Activated CD4-positive, alpha-beta T cell treated with anti-CD3 and anti-CD28 coated beads for 1 hour (primary cell): ENCODE data around the gene CCDC127.
"Not testable (repeated sequence)": the region's sequence is repeated elsewhere in the genome, so short reads cannot be mapped to it uniquely, and the experiment has no call there.

ENCODE experiments used
- DNase-seq: peaks from one replicate; pipeline ENCODE4 v3.0.0-alpha.2; 2020

Gene CCDC127

GRCh38 chr5:170971-171800, 46.8 kb downstream of the CCDC127 start:
- DNase-seq, result no peak

GRCh38 chr5:169728-170094, 48.2 kb downstream of the CCDC127 start:
- no peak for DNase-seq

GRCh38 chr5:169071-169727, 48.8 kb downstream of the CCDC127 start:
- no peak for DNase-seq

- DNase-seq, result no peak
Measured at GRCh38 chr5:167982-168660, 49.8 kb downstream of the CCDC127 start.

DNA sequence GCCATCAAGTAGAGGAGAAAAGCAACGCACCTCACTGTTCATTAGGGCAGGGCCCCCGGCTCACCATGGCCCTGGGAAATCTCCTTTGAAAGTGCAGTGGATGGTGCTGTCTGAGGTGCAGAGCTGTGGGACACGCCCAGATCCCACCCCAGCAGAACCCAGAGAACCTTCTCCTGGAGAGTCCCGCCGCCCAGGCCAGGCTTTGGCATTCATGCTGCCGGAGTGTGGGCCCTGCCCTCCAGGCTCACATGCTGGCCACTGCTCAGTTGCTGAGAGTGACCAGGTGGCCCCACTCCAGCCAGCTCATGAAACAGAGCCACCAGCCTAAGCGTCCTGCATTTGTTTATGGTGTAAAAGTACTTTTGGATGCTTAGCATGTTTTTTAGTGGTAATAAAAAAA, 50.4 kb downstream of the CCDC127 start:
- DNase-seq, result no peak

DNA sequence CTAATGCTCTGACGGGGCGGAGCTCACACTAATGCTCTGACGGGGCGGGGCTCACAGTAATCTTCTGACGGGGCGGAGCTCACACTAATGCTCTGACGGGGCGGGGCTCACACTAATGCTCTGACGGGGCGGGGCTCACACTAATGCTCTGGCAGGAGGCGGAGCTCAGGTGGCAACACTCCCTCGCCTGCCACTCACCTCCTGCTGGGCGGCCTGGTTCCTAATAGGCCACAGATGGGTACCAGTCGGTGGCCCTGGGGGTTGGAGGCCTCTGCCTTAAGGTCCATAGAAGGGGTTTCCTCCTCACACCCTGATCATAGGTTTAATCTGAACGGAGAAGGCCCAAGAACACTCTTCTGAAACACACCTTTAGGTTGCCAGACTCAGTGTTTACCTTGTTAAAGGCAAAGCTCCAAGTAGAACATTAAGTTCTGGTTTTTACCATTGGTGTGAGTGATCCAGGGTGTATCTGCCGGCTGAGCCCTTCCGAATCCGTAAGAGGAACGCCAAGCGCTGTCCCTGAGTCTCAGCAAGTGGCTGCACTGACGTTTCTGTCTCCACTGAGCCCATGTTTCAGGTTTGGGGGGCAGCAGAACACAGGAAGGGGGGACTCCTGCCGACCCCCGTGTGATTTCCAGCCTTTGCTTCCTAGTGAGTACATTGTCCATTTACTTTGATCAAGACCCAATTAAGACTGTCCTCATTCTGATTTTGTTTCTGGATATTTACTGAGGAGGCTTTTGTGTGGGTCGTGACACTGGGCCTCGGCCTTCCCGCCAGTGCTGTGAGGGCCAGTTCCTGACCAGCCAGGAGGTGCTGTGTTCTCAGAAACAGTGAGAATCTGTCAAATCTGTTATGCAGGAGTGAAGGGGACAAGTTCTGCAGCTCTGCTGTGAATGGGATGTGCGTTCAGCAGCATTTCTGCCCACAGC, 51.2 kb downstream of the CCDC127 start:
- DNase-seq, result no peak

DNA sequence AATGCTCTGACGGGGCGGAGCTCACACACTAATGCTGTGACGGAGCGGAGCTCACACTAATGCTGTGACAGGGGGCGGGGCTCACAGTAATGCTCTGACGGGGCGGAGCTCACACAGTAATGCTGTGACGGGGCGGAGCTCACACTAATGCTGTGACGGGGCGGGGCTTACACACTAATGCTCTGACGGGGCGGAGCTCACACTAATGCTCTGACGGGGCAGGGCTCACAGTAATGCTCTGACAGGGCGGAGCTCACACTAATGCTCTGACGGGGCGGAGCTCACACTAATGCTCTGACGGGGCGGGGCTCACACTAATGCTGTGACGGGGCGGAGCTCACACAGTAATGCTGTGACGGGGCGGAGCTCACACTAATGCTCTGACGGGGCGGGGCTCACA, 53.2 kb downstream of the CCDC127 start:
- DNase-seq, result not testable (repeated sequence)

DNA sequence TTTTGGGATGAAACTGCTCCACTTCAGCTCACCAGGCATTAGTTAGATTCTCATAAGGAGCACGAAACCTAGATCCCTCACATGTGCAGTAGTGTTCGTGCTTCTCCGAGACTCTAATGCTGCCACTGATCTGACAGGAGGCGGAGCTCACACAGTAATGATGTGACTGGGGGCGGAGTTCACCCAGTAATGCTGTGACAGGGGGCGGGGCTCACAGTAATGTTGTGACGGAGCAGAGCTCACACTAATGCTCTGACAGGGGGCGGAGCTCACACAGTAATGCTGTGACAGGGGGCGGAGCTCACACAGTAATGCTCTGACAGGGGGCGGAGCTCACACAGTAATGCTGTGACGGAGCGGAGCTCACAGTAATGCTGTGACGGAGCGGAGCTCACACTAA, 53.7 kb downstream of the CCDC127 start:
- no peak for DNase-seq

GRCh38 chr5:163841-164240, 54.1 kb downstream of the CCDC127 start:
- DNase-seq, result no peak

DNA sequence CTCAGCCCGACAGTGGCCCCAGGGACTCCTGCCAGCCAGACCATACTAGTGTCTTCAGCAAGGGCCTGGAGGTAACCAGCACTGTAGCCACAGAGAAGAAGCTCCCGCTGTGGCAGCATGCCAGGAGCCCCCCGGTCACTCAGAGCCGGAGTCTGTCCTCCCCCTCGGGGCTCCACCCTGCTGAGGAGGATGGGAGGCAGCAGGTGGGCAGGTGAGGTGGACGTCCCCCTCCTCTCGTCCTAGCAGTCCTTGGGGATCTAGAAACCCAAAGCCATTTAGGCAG, 54.7 kb downstream of the CCDC127 start:
- no peak for DNase-seq

- DNase-seq, result no peak
Measured at GRCh38 chr5:162565-163337, 55.2 kb downstream of the CCDC127 start.

DNA sequence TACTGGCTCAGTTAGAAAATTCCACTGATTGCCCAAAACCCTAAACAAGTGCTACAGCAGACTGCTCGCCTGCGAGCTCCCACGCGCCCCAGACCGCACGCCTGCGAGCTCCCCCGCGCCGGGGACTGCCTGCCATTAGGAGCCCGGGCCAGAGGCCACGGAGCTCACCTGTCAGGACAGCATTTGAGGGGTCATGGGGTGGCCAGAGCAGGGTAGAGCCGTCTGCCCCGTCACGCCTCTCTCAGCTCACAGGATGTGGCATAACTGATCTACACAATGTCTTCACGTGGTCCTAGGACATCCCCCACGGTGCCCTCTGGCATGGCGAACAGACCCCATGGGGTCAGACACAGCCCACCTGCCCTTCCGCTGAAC, 55.8 kb downstream of the CCDC127 start:
- DNase-seq, result no peak

DNA sequence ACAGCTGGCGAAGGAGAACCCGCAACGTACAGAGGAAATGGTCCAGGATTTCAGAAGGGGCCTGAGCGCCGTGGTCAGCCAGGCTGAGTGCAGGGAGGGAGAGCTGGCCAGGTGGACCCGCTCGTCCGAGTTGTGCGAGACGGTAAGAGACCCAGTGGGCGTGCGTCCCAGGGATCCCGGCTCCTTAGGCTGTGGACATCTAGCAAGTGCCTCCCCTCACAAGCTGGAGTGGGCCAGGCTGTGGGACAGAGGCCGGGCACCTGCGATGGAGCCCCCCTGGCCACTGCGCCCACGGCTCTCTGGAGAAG, 56.2 kb downstream of the CCDC127 start:
- DNase-seq, result no peak

DNA sequence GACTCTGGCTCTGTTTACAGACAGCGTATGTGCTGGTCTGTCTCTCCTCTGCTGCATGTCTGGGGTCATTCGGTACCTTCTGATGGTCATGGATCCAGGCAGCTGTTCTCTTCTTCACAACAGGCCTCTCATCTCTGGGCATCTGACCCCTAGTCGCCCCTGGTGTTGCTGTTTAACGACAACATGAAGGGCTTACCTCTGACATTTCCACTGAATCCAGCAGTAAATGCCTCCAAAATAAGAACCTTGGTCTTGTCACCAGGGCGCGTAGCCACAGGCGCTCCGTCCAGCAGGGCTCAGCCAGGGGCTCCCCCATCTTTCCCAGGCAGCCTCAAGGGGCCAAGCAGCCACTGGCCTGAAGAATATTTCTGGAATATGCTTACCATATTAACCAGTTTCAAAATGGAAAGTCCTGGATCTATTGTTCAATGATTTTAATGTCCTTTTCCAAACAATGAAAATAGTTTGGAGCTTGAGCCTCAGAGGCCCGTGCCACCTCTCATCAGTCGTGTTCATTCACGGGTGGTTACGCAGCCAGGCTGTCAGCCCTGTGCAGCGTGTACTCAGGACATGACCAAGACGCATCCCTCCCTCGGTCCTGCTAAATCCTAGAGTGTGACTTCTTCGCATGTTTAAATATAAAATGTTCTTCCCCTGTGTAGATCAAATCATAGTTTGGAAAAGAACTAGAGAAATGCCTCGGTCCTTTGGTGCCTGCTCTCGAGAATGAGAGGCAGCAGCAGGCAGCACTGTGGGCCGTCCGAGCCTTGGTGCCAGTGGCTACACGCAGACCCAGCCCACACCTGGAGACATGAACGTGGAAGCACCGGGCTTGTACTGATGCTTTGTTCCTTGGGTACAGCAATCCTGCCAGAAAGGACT, 56.8 kb downstream of the CCDC127 start:
- DNase-seq, result peak; percentile 1

DNA sequence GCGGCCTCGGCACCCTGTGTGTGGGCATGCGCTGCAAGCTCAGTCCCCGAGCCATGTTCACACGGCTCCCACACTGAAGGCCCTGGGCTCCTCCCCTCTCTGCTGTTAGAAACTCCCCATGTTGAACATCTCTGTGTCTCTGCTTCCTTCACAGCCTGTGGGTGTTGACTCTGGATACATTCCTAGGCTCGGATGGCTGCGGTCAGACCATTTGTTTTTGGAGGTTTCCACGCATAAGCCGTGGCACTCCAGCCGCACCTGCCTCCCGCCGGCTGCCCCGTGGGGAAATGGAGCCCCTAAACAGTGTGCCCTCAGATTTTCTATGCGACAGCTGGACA, 57.8 kb downstream of the CCDC127 start:
- DNase-seq, result no peak

DNA sequence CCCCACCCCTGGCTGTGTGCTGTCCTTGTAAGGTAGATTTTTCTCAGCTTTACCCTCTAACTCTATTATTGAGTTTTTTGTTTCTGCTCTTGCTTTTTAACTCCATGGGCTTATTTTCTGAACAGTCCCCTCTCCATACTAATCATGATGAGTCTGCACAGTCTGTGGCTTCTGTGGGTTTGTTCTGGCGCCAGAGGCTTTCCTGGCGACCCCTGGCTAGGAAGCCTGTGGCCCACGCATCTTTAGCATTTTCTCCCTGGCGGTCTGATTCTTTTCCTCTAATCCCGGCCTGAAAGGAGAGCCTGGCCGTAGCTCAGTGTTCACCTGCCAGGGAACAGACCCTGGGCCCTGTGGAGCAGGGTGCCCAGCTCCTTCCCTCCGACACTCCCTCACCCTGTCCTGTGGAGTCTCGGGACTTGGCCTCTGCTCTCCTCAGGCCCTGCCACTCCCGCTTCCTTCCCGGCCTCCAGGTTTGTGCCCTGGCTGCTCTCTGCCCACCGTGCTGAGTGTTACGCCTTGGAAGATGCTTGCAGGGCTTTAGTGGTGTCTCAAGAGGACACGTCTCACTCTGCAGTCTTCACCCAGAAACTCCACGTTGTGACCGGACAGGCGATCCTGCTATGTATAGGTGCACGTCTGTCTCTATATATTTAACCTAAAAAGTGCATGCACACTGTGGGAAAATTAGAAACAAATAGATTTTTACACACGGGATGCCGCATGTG, 58.3 kb downstream of the CCDC127 start:
- no peak for DNase-seq

DNA sequence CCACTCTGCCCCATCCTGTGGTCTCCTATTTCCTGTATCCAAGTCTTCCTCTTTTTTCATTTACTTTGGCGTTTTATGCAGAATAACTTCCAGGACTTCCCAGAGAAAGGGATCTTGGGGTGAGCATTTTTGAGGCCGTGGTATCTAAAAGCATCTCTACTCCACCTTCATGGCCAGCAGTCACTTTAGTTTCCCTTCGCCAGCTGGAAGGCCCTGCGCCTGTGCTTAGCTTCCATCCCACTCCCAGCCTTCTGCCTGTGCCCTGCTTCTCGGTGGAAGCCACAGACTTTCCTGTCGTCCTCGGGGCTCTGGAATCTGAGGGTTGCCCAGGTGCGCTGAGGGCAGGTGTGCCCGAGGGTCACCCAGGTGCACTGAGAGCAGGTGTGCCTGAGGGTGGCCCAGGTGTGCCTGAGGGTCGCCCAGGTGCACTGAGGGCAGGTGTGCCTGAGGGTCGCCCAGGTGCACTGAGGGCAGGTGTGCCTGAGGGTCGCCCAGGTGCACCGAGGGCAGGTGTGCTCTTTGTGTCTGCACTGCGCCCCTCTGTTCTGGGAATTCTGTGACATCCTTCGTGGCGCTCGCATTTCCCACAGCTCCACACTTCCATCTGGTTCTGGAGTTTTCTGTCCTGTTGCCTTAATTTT, 59.0 kb downstream of the CCDC127 start:
- DNase-seq, result no peak

DNA sequence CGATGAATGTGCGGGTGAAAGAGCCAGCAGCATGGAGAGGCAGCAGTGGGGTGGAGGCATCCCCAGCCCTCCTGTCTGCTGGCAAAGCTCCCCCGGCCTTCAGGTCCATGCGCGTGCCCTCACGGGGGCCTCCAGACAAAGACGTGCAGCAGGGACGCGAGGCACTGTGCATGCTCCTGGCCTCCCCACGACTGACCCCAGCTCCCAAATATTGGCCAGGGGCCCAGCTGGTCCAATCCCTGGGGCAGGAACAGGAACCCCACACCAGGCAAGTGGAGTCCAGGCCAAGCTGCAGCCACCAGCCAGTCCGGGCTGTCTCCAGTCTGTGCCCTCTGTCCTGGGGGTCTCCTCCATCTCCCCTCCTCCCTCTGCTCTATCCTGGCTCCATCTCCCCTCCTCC, 60.2 kb downstream of the CCDC127 start:
- no peak for DNase-seq

DNA sequence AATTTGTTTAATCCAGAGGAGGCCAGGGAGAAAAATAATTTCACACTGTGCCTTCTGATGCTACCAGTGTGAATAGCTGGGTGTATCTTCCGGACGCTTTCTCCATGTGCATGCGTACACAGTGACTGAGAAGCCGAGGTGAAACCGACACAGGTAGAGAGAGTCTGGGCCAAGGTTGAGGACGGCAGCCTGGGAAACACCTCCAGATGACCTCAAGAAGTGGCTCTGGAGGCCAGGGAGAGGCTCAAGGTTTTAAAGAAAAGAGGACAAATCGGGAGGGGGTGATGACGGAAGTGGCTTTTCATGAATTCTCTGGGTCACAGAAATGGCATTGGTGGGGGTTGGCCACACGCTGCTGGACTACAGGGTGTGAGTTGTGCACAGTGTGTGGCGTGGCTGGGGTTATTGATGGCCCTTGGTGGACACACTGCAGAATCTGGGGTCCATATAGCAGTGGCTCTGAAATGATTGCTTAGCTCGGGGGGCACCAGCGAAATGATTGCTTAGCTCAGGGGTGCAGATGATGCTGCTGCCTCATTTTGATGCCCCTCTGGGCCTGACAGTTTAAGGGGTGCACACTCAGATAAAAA, 60.7 kb downstream of the CCDC127 start:
- no peak for DNase-seq
